ENCODE measurements around the gene NEK9. TPM values are rescaled to one million over a fixed set of nuclear protein-coding genes. Genes with fewer than 3 reads are reported as not detected.
A peak's percentile ranks its signal among the peaks of the same experiment; 100 is the strongest.

The NEK9 gene
- total RNA-seq, 4 donors from 2014 or later: 65.4 to 84.6 (median 76.9) TPM

- peaks cover 47 to 53% of the 10 kb centered on the region in 2 donors for H3K4me1 ChIP-seq
- H3K4me3 ChIP-seq (replicated peaks in 1 of 3): no peak overlapping the region
- DNase-seq: no peak
- H3K27ac ChIP-seq: peak overlapping the region in 2 of 3 donors; percentile 46 to 47
- H3K9me3 ChIP-seq: no peaks in the 10 kb centered on the region
- no peak for TF ChIP-seq POLR2A (IDR thresholded peaks at IDR 0.05)
- TF ChIP-seq CTCF (IDR thresholded peaks at IDR 0.05): no peak
- no peaks in the 10 kb centered on the region for H3K36me3 ChIP-seq
- H3K27me3 ChIP-seq: no peaks in the 10 kb centered on the region
- intact Hi-C loops (cut with DNase I): no loop called here
- WGBS, 2 donors: 93 to 95% methylated on average over 3 of the region's 3 CpGs
Measured at GRCh38 chr14:75046899-75047298, 79.9 kb downstream of the NEK9 start.

DNA sequence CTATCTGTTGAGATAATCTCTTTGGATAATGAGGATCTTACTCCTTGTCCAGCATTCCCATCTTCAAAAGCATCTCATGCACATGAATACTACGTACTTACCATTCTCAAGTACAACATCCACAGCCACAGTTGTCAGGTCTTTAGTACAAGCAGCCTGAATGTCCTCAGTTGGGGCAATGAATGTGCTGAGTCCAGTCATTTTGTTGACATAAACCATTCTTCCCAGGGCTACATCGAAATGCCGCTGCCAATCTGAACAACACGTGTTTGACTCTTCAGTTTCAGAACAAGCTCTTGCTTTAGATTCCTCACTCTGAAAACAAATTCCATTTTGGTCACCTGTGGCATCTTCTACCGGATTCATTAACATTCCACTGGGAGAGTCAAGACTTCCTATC is 80.6 kb downstream of the NEK9 start:
- Histone ChIP-seq H3K27ac (peak overlapping the region in 2 of 3 donors; percentile 46 to 47), H3K36me3 (peaks cover 0 to 1% of the 10 kb centered on the region in 2 donors), H3K9me3 (no peaks in the 10 kb centered on the region), H3K27me3 (no peaks in the 10 kb centered on the region), H3K4me1 (peaks cover 43 to 53% of the 10 kb centered on the region in 2 donors), H3K4me3 (replicated peaks in 1 of 3) (no peak overlapping the region)
- DNase-seq: peak; percentile 56 to 63
- peak in 1 of 2 donors; percentile 20 for TF ChIP-seq POLR2A (IDR thresholded peaks at IDR 0.05)
- no peak for TF ChIP-seq CTCF (IDR thresholded peaks at IDR 0.05)
- intact Hi-C loops (cut with DNase I): no loop called here
- WGBS, 2 donors: 58 to 74% methylated on average over 5 of the region's 5 CpGs

GRCh38 chr14:75044752-75045151 is 82.1 kb downstream of the NEK9 start:
- no peak overlapping the region for H3K4me3 ChIP-seq (replicated peaks in 1 of 3)
- intact Hi-C loops (cut with DNase I): no loop called here
- H3K27ac ChIP-seq: peak overlapping the region in 2 of 3 donors; percentile 11 to 52
- H3K27me3 ChIP-seq: no peaks in the 10 kb centered on the region
- peaks cover 0 to 3% of the 10 kb centered on the region in 2 donors for H3K36me3 ChIP-seq
- no peaks in the 10 kb centered on the region for H3K9me3 ChIP-seq
- no peak for DNase-seq
- TF ChIP-seq CTCF (IDR thresholded peaks at IDR 0.05) (no peak), POLR2A (IDR thresholded peaks at IDR 0.05) (no peak)
- 75 to 82% methylated on average over 8 of the region's 8 CpGs for WGBS, 2 donors
- peaks cover 33 to 44% of the 10 kb centered on the region in 2 donors for H3K4me1 ChIP-seq

DNA sequence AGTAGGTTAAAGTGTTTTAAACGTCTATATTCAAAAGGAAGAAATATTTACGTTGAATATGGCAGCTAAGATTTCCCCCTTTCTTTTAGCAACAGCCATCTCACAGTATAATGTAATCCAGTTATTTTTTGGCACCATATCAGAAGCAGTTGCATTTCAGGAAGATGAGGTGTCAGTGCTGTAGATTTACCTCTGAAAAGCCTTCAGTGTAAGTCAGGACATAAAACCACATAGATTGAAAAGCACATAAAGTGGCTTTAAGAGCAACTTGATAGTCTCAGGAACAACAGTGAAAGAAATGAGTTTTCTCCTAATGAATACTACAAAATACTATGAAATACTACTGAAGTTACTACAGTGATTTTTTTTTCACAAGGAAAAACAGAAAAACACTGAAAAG is 82.5 kb downstream of the NEK9 start:
- intact Hi-C loops (cut with DNase I): no loop called here
- Histone ChIP-seq H3K27me3 (no peaks in the 10 kb centered on the region), H3K4me3 (replicated peaks in 1 of 3) (no peak overlapping the region), H3K36me3 (peaks cover 0 to 3% of the 10 kb centered on the region in 2 donors), H3K27ac (peak overlapping the region in 2 of 3 donors; percentile 11 to 52), H3K9me3 (no peaks in the 10 kb centered on the region), H3K4me1 (peaks cover 29 to 42% of the 10 kb centered on the region in 2 donors)
- TF ChIP-seq POLR2A (IDR thresholded peaks at IDR 0.05) (no peak), CTCF (IDR thresholded peaks at IDR 0.05) (no peak)
- no peak for DNase-seq
- WGBS, 2 donors: 44 to 59% methylated on average over 2 of the region's 2 CpGs

DNA sequence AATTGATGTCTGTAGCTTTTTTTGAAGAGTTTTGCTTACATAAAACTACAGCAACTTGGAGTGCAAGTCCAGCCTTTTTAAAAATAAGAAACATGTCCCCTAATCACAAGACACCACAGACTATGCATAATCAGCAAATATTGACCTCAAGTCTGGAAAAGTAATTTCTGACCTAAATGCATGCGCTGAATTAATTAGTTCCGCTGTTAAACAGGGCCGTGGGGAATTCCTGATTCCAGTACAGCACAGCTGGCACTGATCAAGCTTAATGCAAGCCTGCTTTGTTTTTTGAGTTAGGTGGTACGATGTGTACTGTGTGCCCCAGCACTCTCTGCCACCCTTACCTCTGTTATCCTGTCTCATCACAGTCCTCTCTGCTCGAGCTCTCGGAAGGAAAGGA is 84.8 kb downstream of the NEK9 start:
- Histone ChIP-seq H3K27ac (no peak overlapping the region), H3K4me1 (peaks cover 18 to 29% of the 10 kb centered on the region in 2 donors), H3K4me3 (replicated peaks in 1 of 3) (no peak overlapping the region), H3K27me3 (no peaks in the 10 kb centered on the region), H3K9me3 (no peaks in the 10 kb centered on the region), H3K36me3 (peaks cover 0 to 3% of the 10 kb centered on the region in 2 donors)
- intact Hi-C loops (cut with DNase I): no loop called here
- 82 to 86% methylated on average over 6 of the region's 6 CpGs for WGBS, 2 donors
- TF ChIP-seq POLR2A (IDR thresholded peaks at IDR 0.05) (no peak), CTCF (IDR thresholded peaks at IDR 0.05) (no peak)
- DNase-seq: no peak
